Measurements from ENCODE around the gene MPST.
A peak's percentile ranks its signal among the peaks of the same experiment; 100 is the strongest.
"Not testable (repeated sequence)": the region's sequence is repeated elsewhere in the genome, so short reads cannot be mapped to it uniquely, and the experiment has no call there.

The MPST gene

DNA sequence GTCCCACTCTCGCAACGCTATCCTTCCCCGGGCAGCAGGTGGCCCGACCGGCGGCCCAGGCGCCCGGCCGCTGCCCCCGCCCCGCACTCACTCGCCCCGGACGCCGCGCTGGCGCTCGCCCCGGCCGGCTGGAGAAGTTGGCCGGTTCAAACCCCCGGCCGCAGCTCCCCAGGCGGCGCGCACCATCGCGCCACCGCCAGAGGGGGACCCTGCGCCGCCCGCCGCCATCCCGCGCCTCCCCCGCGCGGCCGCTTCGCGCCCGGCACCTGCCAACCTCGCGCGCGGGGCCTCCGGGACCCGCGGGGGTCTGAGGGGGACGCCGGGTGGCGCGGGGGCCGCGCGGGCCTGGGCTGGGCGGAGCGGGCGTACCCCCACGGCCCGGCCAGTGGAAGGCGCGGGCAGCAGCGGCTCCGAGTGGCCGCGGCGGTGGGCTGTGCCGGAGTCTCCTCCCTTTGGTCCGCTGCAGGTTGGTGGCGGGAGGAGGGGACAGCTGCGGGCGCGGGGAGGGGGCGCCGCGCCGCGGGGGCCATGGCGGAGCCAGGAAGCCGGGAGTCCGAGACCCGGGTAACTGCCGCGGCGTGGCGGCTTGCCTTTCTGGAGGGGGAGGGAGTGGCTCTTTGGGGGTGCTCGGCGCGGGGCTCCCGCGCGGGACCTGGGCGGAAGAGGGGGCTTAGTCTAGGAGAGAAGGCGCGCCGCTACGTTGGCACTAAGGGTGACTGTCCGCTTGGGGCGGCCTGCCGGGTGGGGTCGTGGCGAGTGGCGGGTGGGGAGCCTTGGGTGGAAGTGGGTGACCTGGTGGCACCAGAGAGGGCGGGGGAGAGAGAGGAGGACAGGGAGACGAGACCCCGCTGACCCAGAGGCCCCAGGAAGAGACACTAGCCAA is at the start of gene MPST, which contains the start of gene TST:
MPST (plus strand) TSS at position 434 of the 883 bp plus-strand sequence; CDS start at position 529, 95 bp downstream.
TST (minus strand) TSS at position 139 of the 883 bp plus-strand sequence. CDS start 715 bp downstream, outside the sequence.
- peak in 1 of 2 donors; percentile 4 for DNase-seq (ENCODE audit: low read depth in 2 of 2)

DNA sequence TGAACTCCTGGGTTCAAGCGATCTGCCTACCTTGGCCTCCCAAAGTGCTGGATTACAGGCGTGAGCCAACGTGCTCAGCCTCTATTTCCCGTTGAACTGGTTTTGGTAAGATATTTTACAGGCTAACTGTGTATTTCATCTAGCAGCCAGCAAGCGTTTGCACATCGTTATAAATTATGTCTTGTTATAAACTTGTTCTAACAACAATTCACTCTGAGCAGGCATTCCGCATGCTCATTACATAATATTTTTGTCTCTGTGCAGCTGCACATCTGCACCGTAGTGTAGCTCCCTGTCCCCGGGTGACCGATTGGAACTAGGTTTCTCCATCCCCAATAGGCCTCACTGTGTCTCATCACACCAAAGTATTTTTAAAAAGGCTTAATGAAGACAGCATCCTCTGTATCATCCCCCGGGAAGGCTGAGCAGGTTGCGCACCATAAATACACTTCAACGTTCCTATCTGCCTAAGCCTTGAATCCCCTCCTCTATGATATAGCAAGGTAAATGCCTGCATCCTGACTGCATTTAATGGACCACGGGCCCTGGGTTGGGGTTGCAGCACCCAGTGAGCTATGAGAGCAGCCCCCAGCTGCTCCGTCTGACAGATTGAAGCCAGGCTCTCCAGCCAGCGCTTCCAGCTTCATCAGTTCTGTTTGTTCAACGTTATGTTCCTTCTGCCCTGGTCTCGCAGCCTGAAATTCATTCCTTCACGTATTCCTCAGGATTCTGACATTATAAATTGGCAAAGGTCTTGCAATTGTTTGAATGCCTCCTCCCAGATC is 48.0 kb upstream of the MPST start:
- DNase-seq (ENCODE audit: low read depth in 2 of 2): no peak

DNA sequence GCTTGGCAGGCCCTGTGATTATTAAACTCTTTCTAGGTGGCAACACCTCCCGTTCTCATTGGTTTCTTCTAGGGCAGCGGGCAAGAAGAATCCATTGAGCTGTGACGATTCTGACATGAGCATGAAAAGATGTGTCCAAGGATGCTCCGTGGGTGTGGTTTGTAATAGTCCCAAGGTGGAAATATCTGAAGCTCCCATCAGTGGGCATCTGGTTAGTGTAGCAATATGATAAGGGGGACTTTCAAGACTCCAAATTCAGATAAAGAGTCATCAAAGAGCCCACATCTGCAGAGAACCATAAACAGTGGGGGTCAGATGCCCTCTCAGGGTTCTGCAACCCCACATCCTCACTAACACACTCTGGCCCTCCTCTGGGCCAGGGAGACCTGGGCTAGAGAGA is 42.9 kb upstream of the MPST start:
- DNase-seq (ENCODE audit: low read depth in 2 of 2): no peak

DNA sequence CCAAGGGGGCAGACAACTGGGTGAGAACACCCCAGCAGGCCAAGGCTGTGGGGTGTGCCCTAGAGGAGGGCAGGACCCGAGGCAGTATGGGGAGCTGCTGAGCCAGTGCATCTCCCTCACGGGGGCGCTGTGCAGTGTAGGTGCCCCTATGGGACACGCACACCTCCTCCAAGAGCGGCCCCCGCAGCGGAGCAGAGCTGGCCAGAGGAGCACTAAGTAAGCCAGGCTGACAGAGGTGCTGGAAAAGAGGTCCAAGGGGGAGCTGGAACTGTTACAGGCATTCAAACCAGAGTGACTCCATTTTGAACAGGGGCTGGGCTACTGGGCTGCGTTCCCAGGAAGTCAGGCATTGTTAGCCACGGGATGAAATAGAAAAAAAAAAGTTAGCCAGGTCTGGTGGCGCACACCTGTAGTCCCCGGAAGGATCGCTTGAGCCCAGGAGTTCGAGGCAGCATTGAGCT is 42.1 kb upstream of the MPST start:
- DNase-seq (ENCODE audit: low read depth in 2 of 2): peak; percentile 57 to 74

DNA sequence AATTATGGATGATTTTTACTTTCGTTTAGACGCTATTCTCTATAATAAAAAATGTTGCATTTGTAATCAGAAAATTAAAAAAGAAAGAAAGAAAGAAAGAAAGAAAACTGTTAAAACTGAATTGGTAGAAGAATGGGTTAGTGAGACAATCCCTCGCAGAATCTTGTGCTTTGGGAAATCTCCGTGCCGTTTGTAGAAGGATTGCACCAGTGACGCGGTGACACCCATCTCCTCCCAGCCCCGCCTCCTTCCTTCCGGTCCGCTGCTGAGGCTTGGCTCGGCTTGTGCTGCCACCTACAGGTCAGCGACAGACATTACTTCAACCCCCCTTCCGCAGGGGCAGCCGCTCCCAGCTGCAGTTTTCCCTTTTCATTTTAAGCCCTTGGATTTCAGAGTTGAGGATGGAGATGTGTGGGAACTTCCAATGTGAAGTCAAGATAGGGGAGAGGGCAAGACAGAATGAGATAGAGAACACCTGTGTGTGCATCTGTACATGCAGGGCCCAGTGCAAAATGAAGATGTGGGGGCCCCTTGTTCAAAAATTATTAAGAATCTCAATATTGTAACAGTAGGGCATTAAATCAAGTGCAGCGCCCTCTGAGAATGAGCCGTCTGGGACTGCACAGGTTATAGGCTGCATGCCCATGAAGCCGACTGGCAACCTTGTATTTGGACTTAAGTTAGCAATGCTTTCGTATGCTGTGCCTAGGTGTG is 41.4 kb upstream of the MPST start:
- peak; percentile 77 to 87 for DNase-seq (ENCODE audit: low read depth in 2 of 2)

DNA sequence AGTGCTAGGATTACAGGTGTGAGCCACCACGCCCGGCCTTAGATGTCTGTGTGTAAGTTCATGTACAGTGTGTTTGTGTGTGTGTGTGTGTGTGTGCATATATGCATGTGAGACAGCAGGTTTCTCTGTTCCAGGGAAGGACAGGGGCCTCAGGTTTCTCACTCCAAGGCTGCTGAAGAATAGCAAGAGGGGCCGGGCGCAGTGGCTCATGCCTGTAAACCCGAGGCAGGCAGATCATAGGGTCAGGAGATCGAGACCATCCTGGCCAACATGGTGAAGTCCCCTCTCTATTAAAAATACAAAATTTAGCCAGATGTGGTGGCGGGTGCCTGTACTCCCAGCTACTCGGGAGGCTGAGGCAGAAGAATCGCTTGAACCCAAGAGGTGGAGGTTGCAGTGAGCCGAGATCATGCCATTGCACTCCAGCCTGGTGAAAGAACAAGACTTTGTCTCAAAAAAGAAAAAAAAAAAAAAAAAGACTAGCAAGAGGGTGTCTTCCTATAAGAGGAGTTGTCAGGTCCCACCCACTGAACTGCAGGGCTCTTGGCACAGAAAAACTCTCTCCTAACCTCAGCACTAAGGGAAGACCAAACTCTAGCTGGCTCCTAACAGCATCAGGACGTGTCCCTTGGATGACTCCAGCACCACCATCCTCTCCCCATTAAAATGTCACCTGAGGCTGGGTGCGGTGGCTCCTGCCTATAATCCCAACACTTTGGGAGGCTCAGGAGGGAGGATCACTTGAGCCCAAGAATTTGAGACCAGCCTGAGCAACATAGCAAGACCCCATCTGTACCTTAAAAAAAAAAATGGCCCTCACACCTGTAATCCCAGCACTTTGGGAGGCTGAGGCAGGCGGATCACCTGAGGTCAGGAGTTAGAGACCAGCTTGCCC is 40.3 kb upstream of the MPST start:
- DNase-seq (ENCODE audit: low read depth in 2 of 2): no peak

DNA sequence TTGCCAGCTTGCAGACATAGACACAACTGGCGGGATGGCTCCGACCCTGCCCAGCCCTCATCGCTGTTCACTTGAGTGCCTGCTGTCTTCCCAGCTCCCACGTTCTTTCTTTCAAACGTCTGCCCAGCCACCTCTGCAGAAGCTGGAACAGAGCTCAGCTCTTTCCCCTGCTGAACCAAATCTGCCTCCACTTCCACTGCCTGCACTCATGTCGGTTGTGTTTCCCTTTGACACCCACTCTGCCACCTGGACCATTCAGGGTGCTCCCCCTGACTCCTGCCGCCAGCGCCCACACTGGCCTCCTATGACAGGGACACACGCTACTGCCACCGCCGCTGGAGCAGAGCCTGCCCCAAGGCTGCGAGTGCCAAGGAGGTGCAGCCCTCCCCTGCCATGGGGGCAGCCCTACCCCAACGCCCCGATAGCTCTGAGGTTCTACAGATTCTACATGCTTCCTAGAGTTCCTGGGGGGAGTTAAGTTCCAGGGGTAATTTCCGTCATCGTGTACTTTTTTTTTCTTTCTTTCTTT is 38.2 kb upstream of the MPST start:
- DNase-seq (ENCODE audit: low read depth in 2 of 2): no peak

DNA sequence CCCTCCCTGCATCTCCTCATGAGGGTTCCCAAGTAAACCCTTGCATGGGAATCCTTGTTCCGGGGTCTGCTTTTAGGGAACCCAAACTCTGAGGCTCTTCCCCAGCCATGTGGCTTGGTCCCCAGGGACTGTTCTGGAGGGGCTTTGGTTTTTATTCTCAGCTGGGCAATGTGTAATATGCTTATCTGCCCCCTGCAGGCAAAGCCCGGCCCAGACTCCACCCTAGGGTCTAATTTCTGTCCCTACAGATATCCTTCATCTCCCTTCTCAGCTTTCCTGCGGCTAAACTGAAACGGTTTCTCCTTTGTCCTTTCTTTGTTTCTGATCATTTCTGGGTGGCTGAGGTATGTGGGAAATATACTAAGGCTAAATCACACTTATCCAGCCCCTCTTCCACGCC is 37.4 kb upstream of the MPST start:
- DNase-seq (ENCODE audit: low read depth in 2 of 2): no peak

DNA sequence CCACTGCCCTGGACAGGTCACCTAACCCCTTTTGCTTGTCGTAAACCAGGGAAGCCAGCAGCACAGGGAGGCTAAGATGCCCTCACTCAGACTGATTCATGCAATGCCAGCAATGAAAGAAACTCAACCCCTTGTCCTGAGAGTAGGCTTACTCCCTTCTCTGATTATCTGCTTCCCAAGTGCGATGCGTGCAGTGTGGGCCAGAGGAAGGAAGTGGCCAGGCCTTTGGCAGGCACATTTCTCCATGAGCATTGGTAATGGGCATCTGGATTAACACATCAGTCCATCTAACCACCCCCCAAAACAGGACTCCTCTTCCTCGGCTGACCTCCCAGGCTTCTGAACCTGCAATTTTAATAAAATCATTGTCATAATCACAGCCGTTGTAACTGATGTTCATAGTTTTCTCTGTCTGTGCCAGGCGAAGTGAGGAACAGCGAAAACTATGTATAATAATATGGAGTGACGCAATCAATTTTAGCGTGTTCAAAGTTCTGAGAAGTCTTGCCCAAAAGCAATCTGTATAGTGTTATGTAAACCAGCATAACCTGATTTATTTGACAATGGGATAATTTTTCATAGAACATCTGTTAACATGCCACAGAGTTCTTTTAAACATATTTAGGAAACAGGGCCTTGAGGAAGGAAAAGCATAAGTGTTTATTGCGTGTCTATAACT is 34.2 kb upstream of the MPST start:
- DNase-seq (ENCODE audit: low read depth in 2 of 2): no peak

DNA sequence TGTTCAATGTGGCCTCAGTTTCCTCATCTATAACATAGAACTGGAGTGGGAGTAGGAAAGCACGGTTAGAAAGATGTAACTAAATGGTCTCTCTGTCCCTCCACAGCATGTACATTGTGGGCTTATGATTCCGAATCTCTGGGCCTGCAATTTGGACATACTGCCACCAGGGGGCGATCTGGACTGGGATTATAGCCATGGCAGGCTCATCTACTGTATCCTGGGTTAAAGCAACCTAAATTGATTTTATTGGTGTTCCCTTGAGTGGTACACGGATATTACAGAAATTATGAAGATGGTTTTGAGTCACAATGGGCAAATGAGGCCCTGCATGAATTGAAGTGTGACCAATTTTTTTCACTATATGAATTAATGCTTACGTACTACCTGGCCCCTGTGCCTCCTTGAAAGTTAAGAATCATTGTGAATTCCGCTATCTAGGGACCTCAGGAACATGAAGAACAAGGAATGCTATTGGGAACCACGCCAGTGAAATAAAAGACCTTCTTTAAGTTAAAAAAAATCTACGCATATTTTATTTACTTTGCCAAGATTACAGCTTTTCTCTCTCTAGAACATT is 33.2 kb upstream of the MPST start:
- DNase-seq (ENCODE audit: low read depth in 2 of 2): no peak

DNA sequence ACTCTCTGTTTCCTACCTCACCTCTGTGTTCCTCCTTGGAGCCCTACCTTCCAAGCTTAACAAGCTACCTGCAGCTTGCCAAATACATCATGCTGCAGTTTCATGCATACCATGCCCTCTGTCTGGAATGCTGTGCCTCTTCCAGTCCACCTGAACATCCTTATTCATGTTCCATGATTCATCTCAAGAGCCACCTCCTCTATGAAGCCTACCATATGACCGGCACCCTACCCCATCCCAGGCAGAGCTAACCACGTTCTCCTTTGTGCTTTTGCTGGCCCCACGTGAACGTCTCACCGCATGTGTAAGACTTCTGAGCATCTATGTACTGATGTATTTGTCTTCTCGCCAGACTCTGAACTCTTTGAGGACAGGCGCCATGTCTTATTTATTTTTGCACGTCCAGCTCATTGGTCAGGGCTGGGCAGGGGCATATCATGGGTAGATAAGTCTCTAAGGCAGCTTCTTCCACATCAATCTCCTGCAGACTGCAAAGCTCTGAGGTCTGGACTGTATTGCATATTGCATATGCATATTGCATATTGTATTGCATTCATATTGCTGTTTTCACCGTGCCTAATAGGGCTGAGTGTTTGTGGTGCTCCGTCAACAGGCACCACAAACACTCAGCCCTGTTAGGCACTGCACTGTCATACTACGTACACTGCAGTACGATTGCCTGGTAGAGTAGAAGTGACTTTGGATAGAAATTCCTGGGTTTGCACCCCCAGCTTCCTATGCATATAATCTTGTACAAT is 31.3 kb upstream of the MPST start:
- DNase-seq (ENCODE audit: low read depth in 2 of 2): no peak

DNA sequence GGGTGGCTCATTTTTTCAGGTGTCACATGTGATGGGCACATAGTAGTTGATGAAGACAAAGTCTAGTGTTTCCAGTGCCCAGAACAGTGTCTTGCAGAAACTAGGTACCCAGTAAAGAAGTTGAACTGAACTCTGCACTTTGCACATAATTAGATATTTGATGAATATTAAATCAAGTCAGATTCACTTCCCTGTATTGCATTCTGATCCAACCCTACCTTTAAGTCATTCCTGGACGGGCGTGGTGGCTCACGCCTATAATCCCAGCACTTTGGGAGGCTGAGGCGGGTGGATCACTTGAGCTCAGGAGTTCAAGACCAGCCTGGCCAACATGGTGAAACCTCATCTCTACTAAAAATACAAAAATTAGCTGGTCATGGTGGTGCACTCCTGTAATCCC is 30.5 kb upstream of the MPST start:
- not testable (repeated sequence) for DNase-seq (ENCODE audit: low read depth in 2 of 2)

DNA sequence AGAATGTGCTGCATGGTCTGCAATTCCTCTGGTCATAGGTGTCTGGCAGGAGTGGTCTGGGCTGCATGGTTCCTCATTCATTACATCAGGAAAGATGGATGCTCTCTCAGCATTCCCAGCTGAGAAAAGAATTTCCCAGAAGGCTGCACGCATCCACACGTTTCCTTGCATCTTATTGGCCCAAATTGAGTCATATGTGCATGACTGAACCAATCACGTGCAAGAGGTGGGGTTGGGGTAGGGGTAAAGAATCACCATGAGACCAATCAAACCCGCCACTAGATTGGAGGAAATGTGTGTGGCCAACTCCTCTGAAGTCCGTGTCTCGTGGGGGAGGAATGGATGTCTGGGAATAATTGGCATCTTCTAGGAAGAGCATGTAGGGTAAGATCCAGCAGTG is 29.1 kb upstream of the MPST start:
- DNase-seq (ENCODE audit: low read depth in 2 of 2): no peak

DNA sequence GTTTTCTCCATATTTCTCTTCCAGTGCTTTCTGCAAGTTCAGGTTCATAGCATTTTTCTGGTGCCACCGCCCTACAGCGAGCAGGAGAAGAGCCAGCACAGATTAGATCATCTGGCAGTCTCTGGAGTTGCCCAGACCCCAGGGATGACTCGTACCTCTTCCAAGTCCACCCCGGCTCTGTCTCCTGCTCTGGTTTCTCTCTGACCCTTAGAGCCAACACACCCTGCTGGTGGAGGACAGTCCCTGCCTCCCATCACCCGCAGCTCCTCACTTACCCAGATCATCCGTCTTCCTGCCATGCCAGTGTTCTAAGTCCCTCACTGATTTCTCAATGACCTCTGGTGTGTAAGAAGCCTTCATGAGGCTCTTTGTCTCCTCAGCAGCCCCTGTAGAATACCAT is 28.3 kb upstream of the MPST start:
- no peak for DNase-seq (ENCODE audit: low read depth in 2 of 2)

DNA sequence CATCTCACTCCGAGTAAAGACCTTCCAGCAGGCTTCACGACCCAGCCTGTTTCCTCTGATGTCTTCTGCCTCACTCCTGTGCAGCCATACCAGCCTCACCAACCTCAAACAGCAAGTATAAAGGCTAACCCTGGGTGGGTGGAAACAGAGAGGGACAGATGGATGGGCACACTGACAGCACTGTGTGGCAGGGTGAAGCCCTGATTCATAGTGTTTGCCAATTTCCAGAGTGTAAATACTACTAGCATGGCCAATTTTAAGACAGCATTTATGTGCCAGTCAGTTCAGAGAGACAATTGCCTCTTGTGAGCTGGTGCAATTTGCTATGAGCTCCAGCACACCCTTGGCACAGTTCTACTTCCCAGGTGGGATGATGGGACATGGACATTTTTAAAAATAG is 21.8 kb upstream of the MPST start:
- no peak for DNase-seq (ENCODE audit: low read depth in 2 of 2)

DNA sequence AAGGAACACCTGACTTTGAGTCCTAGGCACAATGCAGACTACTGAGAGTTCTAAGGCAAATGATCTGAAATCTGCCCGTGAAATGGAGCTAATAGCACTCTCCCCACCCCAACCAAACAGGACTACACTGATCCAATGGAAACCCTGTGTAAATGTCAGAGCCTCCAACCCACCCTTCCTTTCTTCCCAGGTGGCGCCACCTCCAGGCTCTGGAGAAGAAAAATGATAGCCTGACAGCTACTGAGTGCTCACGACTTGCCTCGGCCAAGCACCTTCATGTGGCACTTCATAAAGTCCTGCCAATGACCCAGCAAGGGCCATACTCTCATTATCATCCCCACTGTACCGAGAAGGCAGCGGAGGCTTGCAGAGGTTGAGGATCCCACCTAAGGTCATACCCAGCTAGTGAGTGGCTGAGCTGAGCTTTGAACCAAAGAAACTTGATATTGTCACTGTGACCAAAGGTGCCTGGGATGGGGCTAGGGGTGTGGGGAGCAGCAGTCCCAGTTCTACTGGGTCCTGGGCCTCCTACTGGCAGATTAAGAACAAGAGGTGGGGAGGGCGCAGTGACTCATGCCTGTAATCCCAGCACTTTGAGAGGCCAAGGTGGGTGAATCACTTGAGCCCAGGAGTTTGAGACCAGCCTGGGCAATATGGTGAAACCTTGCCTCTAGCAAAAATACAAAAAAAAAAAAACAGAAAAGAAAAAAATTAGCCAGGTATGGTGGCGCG is 20.8 kb upstream of the MPST start:
- DNase-seq (ENCODE audit: low read depth in 2 of 2): no peak

DNA sequence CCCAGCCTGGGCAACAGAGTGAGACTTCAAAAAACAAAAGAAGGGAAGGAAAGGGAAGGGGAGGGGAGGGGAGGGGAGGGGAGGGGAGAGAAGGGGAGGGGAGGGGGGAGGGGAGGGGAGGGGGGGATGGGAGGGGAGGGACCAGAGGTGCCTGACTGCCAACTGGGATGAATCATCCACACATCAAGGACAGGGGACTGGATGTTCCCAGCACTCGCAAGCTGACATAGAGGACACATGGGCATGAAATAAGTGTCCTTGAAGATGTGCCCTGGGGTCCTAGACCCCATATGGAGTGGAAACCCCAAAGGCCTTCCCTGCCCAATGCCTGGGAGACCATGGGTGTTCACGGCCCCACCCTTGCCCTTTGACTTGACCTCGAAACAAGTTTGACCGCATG is 20.1 kb upstream of the MPST start:
- no peak for DNase-seq (ENCODE audit: low read depth in 2 of 2)

Measured in stimulated activated CD8-positive, alpha-beta memory T cell treated with anti-CD3 and anti-CD28 coated beads, Interleukin-2, amount 100 ng/mL, for 1 hour (primary cell).